HL-60/S4 (cell line): ENCODE measurements around the gene DPH1.
"Not testable (repeated sequence)": the region's sequence is repeated elsewhere in the genome, so short reads cannot be mapped to it uniquely, and the experiment has no call there.

Experiments
- in situ Hi-C: fragments of 300-500 bp; cut with MboI; formaldehyde crosslinking; loops from 2 replicates; pipeline ENCODE4 v1.14.3; 2022; ENCODE audit warnings: low sequenced_read_pairs

Gene DPH1

GRCh38 chr17:2004435-2004952, 25.5 kb upstream of the DPH1 start:
- in situ Hi-C loops: no loop called here

DNA sequence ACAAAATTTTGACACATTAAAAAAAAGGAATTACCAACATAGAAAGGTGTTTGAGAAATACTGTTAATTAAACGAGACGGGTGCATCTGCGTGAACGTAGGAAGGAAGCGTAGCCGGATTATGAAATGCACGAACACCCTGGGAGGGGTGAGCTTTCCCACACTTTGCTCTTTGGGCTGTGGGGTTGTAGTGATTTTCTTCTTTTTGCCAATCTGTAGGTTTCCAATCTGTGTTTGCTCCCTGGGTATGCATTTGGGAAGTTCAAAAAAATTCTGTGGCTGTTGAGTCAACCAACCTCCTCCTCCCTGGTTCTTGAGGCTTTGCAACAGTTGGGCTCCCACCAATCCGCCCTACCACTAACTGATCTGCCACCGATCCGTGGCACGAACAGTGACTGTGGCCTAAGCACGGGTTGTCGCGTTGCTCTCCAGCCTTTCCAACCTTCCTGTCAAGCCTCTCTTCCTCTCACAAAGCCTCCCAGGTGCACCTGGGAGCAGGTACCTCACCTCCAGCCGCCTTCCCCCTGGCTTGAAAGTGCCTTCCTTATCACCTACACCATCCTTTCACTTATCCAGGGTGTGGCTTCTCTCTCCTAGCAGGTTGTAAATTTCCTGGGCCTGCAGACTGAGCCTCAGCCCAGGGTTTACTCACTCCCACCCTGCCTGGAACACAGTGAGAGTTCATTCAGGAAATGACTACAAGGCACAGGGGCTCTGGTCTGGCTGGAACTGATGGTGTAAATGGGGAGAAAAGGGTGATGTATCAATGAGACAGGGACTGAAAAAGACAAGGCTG, 21.4 kb upstream of the DPH1 start:
- in situ Hi-C loops: no loop called here

DNA sequence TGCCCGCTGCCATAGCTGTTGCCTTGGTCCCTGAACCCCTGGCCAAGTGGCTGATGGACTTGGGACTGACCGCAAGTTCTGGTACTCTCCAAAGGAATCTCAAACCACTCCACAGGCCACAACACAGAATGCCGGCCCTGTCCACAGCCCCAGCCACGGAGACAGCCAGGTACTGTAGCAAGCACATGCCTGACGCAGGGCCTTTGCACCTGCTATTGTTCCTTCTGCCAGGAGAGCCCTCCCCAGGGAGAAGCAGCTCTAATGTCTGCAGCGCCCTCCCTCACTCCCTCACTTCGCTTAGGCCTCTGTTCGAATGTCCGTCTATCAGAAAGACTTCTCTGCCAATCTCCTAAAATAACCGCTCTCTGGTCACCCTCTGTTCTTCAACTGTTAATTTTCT, 20.2 kb upstream of the DPH1 start:
- in situ Hi-C loops: no loop called here

GRCh38 chr17:2011411-2012371, 18.3 kb upstream of the DPH1 start:
- in situ Hi-C loops: no loop called here

- in situ Hi-C loops: no loop called here
Measured at GRCh38 chr17:2012499-2012898, 17.5 kb upstream of the DPH1 start.

GRCh38 chr17:2013220-2013993, 16.5 kb upstream of the DPH1 start:
- in situ Hi-C loops: not testable (repeated sequence)

GRCh38 chr17:2013994-2014317, 16.0 kb upstream of the DPH1 start:
- in situ Hi-C loops: no loop called here

DNA sequence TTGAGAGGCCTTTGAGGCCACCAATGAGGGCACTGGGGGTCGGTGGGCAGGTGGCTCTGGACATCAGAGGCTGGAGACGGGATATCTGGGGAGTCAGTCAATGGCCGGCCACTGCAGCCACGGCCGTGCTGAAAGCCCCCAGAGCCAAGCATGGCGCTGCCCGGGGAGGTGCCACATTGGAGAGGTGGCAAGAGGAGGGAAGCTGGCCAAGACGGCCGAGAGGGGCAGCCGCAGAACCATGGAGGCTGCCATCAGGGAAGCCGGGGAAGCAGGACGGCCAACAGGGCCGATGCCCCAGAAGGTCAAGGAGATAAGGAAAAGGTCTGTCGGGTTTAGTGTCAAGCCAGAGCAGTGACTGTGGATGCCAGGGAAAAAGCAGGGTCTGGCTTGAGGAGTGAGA, 14.6 kb upstream of the DPH1 start:
- in situ Hi-C loops: no loop called here

- in situ Hi-C loops: no loop called here
Measured at GRCh38 chr17:2016494-2016893, 13.5 kb upstream of the DPH1 start.

DNA sequence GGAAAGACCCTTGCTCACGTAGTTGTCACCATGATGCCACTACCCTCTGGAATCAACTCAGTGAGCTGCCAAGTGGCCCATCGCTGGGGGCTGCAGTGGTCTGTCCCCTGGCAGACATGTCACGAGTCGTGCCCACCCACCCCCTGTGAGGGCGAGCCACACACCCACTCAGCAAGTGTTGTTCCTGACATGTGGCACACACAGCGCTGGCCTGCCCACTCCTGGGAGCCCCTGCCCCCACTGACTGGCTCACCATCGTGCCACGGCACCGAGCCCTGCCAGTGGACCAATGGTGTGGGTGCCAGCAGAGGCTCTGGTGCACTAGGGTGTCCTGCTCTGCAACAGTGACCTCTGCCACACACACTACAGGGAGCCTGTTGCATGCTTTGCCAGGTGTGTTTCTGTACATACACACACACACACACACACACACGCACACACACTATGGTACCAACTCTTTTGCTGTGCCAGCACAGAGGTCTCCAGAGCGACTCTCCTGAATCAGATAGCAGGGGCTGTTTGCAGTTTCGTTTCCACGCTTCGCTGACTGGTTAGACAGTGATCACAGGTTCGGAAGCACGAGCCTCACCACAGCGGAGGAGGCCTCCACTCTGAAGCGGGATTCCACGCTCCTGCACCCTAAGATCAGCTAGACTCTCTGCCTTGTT, 12.5 kb upstream of the DPH1 start:
- in situ Hi-C loops: no loop called here

- in situ Hi-C loops: no loop called here
Measured at GRCh38 chr17:2018716-2019510, 11.0 kb upstream of the DPH1 start.

DNA sequence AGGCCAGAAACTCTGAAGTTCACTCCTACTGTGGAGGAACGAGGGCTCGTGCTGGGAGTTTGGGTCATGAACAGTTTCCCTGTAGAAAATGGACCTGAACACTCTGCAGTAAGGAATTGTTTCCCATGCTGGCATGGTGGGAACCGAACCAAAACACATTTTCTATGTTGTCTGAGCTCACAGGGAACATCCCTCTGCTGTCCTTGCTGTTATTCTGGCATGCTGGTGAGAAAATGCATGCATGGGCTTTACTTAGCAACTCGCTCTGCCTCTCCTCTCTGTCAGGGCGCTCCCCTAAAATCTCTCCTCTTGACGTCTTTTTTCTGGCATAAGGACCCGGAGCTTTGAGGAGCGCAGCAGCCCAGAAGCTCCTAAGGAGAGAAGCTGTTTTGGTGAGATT, 10.2 kb upstream of the DPH1 start:
- in situ Hi-C loops: no loop called here

DNA sequence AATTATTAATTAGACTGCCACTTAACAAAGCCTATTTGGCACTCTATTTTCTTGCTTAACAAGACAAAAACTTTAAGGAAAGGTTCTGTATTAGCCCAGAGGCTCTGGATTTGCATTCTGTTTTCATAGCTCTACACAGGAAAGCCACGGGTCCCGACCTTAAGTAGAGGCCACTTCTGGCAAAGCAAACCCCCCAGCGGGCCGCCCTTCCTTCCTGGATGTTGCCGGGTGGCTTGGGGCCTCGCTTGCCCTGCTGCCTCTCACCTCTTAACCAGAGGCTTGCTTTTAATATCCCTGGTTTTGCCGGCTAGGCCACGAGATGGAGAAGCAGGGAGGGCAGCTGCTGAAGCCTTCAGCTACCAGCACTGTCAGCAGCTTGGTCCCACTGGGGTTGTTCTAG, 9.2 kb upstream of the DPH1 start:
- in situ Hi-C loops: no loop called here

DNA sequence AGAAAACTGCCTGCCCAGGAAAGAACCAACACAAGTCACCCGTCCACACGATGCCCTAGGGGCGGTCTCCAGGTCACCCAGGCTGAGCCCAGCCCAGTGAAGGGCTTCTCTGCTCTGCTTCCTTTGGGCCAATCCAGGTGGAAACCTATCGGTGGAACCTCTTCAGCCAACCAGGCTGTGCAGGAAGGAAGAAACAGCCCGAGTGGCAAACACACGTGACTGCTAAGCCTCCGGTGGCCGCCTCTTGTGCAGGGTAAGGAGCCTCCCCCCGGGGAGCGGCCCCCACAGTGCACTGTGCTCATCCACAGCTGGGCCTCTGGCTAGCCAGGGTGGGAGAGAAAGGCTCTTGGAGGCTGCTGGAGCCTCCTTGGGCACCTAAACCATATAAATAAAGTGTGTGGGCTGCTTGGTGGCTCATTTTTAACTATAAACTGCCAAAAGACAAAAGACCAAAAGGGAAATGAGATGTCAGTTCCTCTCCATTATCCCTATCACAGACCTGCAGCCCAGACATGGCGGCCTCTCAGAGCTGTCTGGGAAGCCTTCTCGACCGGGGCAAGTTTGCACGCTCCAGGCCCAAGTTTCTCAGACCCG, 7.2 kb upstream of the DPH1 start:
- in situ Hi-C loops: no loop called here

DNA sequence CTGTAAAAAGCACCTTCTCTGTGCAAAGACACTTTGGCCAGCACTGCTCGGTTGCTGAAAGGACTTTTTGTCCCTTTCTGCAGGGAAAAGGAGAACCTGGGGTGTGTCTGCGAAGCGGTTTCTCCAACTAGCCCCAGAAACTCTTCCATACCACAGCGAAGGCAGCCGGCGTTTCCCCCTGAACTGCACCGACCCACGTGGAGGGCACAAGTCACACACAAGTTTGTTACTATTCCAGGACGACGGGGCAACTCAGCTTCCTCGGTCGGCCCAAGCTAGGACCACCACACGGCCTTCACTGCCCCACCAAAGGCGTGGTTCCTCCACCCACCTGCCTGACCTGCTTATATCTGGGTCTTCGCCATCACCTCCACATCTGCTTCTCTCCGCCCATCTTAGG, 6.7 kb upstream of the DPH1 start:
- in situ Hi-C loops: no loop called here

DNA sequence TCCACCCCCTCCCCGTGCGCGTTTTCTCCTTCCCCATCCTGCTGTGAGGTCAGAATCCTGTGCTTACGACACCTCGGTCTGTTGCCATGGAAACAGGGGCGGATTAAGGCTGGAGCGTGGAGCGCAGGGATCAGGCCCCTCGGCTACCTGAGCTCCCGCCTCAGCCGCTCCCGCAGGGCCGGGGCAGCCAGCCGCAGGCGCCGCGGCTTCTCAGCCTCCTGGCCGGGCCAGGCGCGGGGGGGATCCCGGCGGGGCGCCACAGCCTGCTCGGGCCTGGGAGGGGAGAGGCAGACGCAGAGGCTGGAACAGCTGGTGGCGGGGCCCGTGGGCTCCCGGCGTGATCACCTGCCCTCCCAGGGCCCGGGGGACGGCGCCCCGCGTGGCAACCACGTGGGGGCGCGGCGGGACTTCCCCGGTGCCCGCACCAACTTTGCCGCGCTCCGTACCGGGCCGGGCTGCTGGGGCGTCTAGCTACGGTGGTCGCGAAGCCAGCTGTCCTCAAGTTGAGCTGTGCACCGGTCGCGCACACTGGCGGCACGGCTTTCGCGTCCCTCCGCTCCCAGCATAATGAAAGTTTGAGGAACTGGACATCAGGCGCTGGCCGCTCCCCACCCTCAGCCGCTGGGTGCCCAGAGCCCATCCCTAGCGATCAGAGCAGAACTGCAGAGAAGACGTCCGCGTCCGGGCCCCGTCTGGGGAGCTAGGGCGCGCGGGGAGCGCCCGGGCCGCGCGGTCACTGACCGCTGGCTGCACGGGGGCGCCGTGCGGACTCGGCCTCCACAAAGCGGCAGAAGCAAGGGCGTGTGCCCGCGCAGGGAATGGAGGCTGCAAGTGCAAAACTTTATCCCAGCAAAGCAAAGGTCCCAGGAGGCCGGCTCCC, 6.0 kb upstream of the DPH1 start:
- in situ Hi-C loops: no loop called here

GRCh38 chr17:2024572-2025219, 5.3 kb upstream of the DPH1 start:
- in situ Hi-C loops: loop anchor here (25.0 kb wide), 1 partner anchor 312 kb away; the partner anchor contains the start of genes TLCD2 and WDR81

GRCh38 chr17:2025220-2025621, 4.7 kb upstream of the DPH1 start, which contains the start of gene RTN4RL1:
TSS of gene RTN4RL1 (minus strand) at chr17:2025334. CDS start at chr17:2024865, 469 bp downstream.
- in situ Hi-C loops: loop anchor here (25.0 kb wide), 1 partner anchor 313 kb away; the partner anchor contains the start of genes TLCD2 and WDR81
